SK-N-SH treated with all-trans-retinoic acid at 6 μM for 48 hours (cell line): ENCODE results near the gene SLC25A29.

Source experiments
- ATAC-seq: fragments of 200-7000 bp; cut with Tn5 transposase; 3 replicates; pipeline ENCODE4 v1.9.1; 2020; ENCODE audit warnings: mild to moderate bottlenecking, moderate library complexity
- ARNTL ChIP-seq: fragments of 450-650 bp; formaldehyde crosslinking; IDR thresholded peaks from 2 replicates; pipeline ENCODE4 v1.5.0; 2020; ENCODE audit warnings: low read depth, mild to moderate bottlenecking, moderate library complexity, borderline replicate concordance
- BACH2 ChIP-seq: fragments of 250-450 bp; sonication (Bioruptor Pico); IDR thresholded peaks from 2 replicates; pipeline ENCODE4 v1.9.0; 2021; ENCODE audit warnings: mild to moderate bottlenecking, borderline replicate concordance
- CREB5 ChIP-seq: fragments of 250-450 bp; sonication (Bioruptor Pico); IDR thresholded peaks from 2 replicates; pipeline ENCODE4 v1.5.1; 2020; ENCODE audit warnings: low read depth, mild to moderate bottlenecking, moderate library complexity
- CSDC2 ChIP-seq: fragments of 250-450 bp; sonication (Bioruptor Pico); IDR thresholded peaks from 2 replicates; pipeline ENCODE4 v1.5.0; 2020; ENCODE audit warnings: mild to moderate bottlenecking, moderate library complexity
- CSRNP3 ChIP-seq: fragments of 250-450 bp; sonication (Bioruptor Pico); IDR thresholded peaks from 2 replicates; pipeline ENCODE4 v1.5.1; 2021; ENCODE audit warnings: mild to moderate bottlenecking, moderate library complexity
- ESRRG ChIP-seq: fragments of 250-450 bp; sonication (Bioruptor Pico); IDR thresholded peaks from 2 replicates; pipeline ENCODE4 v1.6.1; 2021; ENCODE audit warnings: mild to moderate bottlenecking
- ISL1 ChIP-seq: fragments of 250-450 bp; sonication (Bioruptor Pico); IDR thresholded peaks from 2 replicates; pipeline ENCODE4 v2.1.2; 2022; ENCODE audit warnings: mild to moderate bottlenecking, moderate library complexity
- OSR1 ChIP-seq: fragments of 250-450 bp; sonication (Bioruptor Pico); IDR thresholded peaks from 2 replicates; pipeline ENCODE4 v1.8.0; 2022; ENCODE audit warnings: moderate library complexity, mild to moderate bottlenecking, inconsistent platforms
- PATZ1 ChIP-seq: fragments of 250-450 bp; sonication (Bioruptor Pico); IDR thresholded peaks from 2 replicates; pipeline ENCODE4 v1.8.0; 2020; ENCODE audit warnings: mild to moderate bottlenecking, moderate library complexity, borderline replicate concordance
- POU6F1 ChIP-seq: fragments of 250-450 bp; sonication (Bioruptor Pico); IDR thresholded peaks from 2 replicates; pipeline ENCODE4 v1.8.0; 2021; ENCODE audit warnings: low read depth, mild to moderate bottlenecking, moderate library complexity, borderline replicate concordance
- PPARA ChIP-seq: fragments of 250-450 bp; sonication (Bioruptor Pico); IDR thresholded peaks from 2 replicates; pipeline ENCODE4 v1.5.0; 2020; ENCODE audit warnings: mild to moderate bottlenecking, borderline replicate concordance
- RARB ChIP-seq: fragments of 250-450 bp; sonication (Bioruptor Pico); IDR thresholded peaks from 2 replicates; pipeline ENCODE4 v1.8.0; 2021; ENCODE audit warnings: mild to moderate bottlenecking, moderate library complexity
- SNAI2 ChIP-seq: fragments of 250-450 bp; sonication (Bioruptor Pico); IDR thresholded peaks from 2 replicates; pipeline ENCODE4 v1.5.0; 2020; ENCODE audit warnings: mild to moderate bottlenecking, moderate library complexity
- TCF4 ChIP-seq: fragments of 250-450 bp; sonication (Bioruptor Pico); IDR thresholded peaks from 2 replicates; pipeline ENCODE4 v1.8.0; 2021; ENCODE audit warnings: mild to moderate bottlenecking, moderate library complexity, borderline replicate concordance
- TOX ChIP-seq: fragments of 250-450 bp; sonication (Bioruptor Pico); IDR thresholded peaks from 2 replicates; pipeline ENCODE4 v1.8.0; 2021; ENCODE audit warnings: mild to moderate bottlenecking, moderate library complexity, borderline replicate concordance
- TSHZ2 ChIP-seq: fragments of 250-450 bp; sonication (Bioruptor Pico); IDR thresholded peaks from 2 replicates; pipeline ENCODE4 v1.5.0; 2020; ENCODE audit warnings: mild to moderate bottlenecking, moderate library complexity
- ZFP3 ChIP-seq: fragments of 250-450 bp; sonication (Bioruptor Pico); IDR thresholded peaks from 2 replicates; pipeline ENCODE4 v1.5.0; 2020; ENCODE audit warnings: mild to moderate bottlenecking, moderate library complexity
- ZFP30 ChIP-seq: fragments of 450-650 bp; formaldehyde crosslinking; IDR thresholded peaks from 2 replicates; pipeline ENCODE4 v1.5.0; 2022; ENCODE audit warnings: mild to moderate bottlenecking, moderate library complexity
- ZNF565 ChIP-seq: fragments of 450-650 bp; formaldehyde crosslinking; conservative IDR thresholded peaks from 2 replicates; pipeline ENCODE4 v1.5.0; 2020; ENCODE audit warnings: low read depth, mild to moderate bottlenecking, moderate library complexity
- ZNF70 ChIP-seq: fragments of 450-650 bp; formaldehyde crosslinking; IDR thresholded peaks from 2 replicates; pipeline ENCODE4 v1.5.0; 2020; ENCODE audit warnings: mild to moderate bottlenecking, moderate library complexity
- ZNF8 ChIP-seq: fragments of 450-650 bp; formaldehyde crosslinking; IDR thresholded peaks from 2 replicates; pipeline ENCODE4 v1.5.0; 2020; ENCODE audit warnings: mild to moderate bottlenecking, moderate library complexity

SLC25A29 gene

GRCh38 chr14:100325231-100325632 is 19.0 kb upstream of the SLC25A29 start:
- no peak for ATAC-seq
- no peak for TF ChIP-seq RARB (CRISPR knock-in tag)
- TF ChIP-seq ZNF8 (CRISPR knock-in tag) = no peak
- TF ChIP-seq POU6F1 (CRISPR knock-in tag) = no peak
- no peak for TF ChIP-seq TCF4 (CRISPR knock-in tag)
- no peak for TF ChIP-seq ARNTL (CRISPR knock-in tag)
- TF ChIP-seq, all 23 proteins: peak for 0

GRCh38 chr14:100323942-100324307 is 17.7 kb upstream of the SLC25A29 start:
- no peak for ATAC-seq
- no peak for TF ChIP-seq CREB5 (CRISPR knock-in tag)
- no peak for TF ChIP-seq CSRNP3 (CRISPR knock-in tag)
- TF ChIP-seq OSR1 (CRISPR knock-in tag) = no peak
- no peak for TF ChIP-seq ZNF565 (CRISPR knock-in tag)

GRCh38 chr14:100323121-100323941 is 17.1 kb upstream of the SLC25A29 start, which contains the start of gene SLC25A47:
Gene SLC25A47, plus strand, starts transcription at chr14:100323339. Its CDS starts 76 bp downstream, at chr14:100323415.
- ATAC-seq = no peak
- no peak for TF ChIP-seq ARNTL (CRISPR knock-in tag)
- no peak for TF ChIP-seq CSDC2
- no peak for TF ChIP-seq ZNF565 (CRISPR knock-in tag)
- TF ChIP-seq CREB5 (CRISPR knock-in tag) = no peak
- TF ChIP-seq ESRRG = no peak
- no peak for TF ChIP-seq PPARA (CRISPR knock-in tag)
- no peak for TF ChIP-seq PATZ1
- TF ChIP-seq SNAI2 (CRISPR knock-in tag) = no peak
- no peak for TF ChIP-seq POU6F1 (CRISPR knock-in tag)
- TF ChIP-seq ISL1 (CRISPR knock-in tag) = no peak
- TF ChIP-seq ZFP30 (CRISPR knock-in tag) = no peak
- no peak for TF ChIP-seq RARB (CRISPR knock-in tag)
- no peak for TF ChIP-seq BACH2 (CRISPR knock-in tag)
- no peak for TF ChIP-seq ZNF8 (CRISPR knock-in tag)
- TF ChIP-seq TOX (CRISPR knock-in tag) = no peak
- no peak for TF ChIP-seq TSHZ2 (CRISPR knock-in tag)
- no peak for TF ChIP-seq ZNF70
- TF ChIP-seq CSRNP3 (CRISPR knock-in tag) = no peak
- no peak for TF ChIP-seq ZFP3 (CRISPR knock-in tag)
